SK-N-MC (cell line): Measurements from ENCODE around the gene MACIR.

Experiments used
- EZH2 ChIP-seq: fragments of 200-600 bp; sonication (generic); IDR thresholded peaks from one replicate; pipeline ENCODE4 v1.6.1; 2017; ENCODE audit warnings: antibody characterized with exemption
- FOXP2 ChIP-seq: optimal IDR thresholded peaks from 2 replicates; pipeline ENCODE3; 2011; ENCODE audit warnings: mild to moderate bottlenecking, moderate library complexity; ENCODE audit not compliant: insufficient read depth; ENCODE audit errors: extremely low read length, control extremely low read depth
- POLR2AphosphoS5 ChIP-seq: IDR thresholded peaks from 2 replicates; pipeline ENCODE4 v1.6.1; 2012; ENCODE audit warnings: mild to moderate bottlenecking, low read depth, low read length, borderline replicate concordance

DNA sequence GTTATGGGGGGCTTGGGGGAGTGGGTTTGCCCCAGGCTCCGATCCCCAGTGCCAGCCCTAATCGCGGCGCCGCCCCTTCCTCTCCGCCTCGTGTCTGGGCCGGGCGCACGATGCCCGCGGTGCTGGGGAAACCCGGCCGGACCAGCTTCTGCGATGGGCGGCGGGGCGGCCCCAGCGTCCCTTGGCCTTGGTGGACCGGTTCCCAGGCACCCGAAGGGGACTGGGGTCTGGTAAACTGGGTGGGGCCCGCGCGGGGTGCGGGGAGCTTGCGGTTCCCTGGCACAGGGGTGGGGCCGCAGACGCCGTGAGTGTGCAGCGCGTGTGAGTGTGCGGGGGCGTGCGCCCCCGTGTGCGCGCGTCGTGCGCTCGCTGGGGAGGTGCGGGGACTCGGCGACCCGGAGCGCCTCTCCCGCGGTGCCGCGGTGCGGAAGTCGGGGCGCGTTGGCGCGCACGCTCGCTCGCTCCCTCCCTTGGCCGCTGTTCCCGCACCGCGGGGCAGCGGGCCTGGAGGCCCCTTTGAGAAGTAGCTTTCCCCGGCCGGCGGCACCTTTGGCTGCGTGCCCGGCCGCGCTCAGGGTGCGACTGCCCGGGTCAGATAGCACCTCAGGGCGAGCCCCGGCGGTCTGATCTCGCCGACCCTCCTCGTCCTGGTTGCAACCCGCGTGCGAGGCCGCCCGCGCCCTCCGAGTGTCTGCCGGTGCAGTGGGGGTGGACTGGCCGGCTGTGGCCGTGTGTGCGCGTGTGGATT is 568 bp downstream of the MACIR start:
- TF ChIP-seq EZH2 (no peak), POLR2AphosphoS5 (no peak), FOXP2 (no peak)
